Left colon (tissue), 2 donors: Measurements from ENCODE around the gene EPHA2. TPM values are rescaled to one million over a fixed set of nuclear protein-coding genes. Genes with fewer than 3 reads are reported as not detected.

Experiments used
- ATAC-seq: fragments of 200-7000 bp; cut with Tn5 transposase; one replicate; pipeline ENCODE4 v1.9.1; 2020; ENCODE audit warnings: mild to moderate bottlenecking, moderate library complexity
- DNase-seq, 2 donors: peaks; one replicate each; pipeline ENCODE4 v3.0.0-alpha.2; 2020
- intact Hi-C, 2 donors: fragments of 100-400 bp; cut with DNase I in 1 of 2; cut with micrococcal nuclease in 1 of 2; formaldehyde crosslinking; loops; one replicate each; pipeline versions ENCODE4 v1.11.2 to v1.14.0; 2022; cut with DNase I, micrococcal nuclease
- total RNA-seq, 2 donors: library from RNA; stranded (reverse); fragmentation: NEBNext Ultra II Directional; extraction: Animal tissue kit (Norgen Biotek cat#: 25700); gene quantifications; one replicate each; pipeline ENCODE4 v1.2.1, GENCODE V29; 2021
- donor health status: DM: no; HTN: no; CAD: no.
- donor health status: DM: yes; HTN: yes; CAD: no.

The EPHA2 gene
- total RNA-seq, 2 donors from 2014 or later, result 44.3 to 48.1 TPM

- no peak for ATAC-seq
- intact Hi-C loops, result no loop called here
- DNase-seq, result peak in 1 of 2 donors; percentile 36
These were observed 1.7 kb downstream of the EPHA2 start for GRCh38 chr1:16153999-16154673.

- intact Hi-C loops, result no loop called here
These were observed 2.5 kb downstream of the EPHA2 start for GRCh38 chr1:16153096-16153998.

GRCh38 chr1:16152481-16153087 lies 3.3 kb downstream of the EPHA2 start:
- intact Hi-C loops, result no loop called here
- DNase-seq, result peak; percentile 64 to 70
- peak; percentile 16 for ATAC-seq

More at GRCh38 chr1:16153096-16153998, 2.5 kb downstream of the EPHA2 start:
- no peak for DNase-seq
- ATAC-seq, result no peak

- intact Hi-C loops, result no loop called here
- no peak for ATAC-seq
- DNase-seq, result no peak
These were observed 3.9 kb downstream of the EPHA2 start for GRCh38 chr1:16151995-16152384.

- no peak for DNase-seq
- intact Hi-C loops, result no loop called here
- ATAC-seq, result no peak
These were observed 4.5 kb downstream of the EPHA2 start for GRCh38 chr1:16151196-16151994.

- DNase-seq, result no peak
- intact Hi-C loops, result no loop called here
- no peak for ATAC-seq
These were observed 5.4 kb downstream of the EPHA2 start for GRCh38 chr1:16150508-16150907.

GRCh38 chr1:16149702-16150488 lies 6.0 kb downstream of the EPHA2 start:
- ATAC-seq (no peak), DNase-seq (no peak)
- intact Hi-C loops, result no loop called here

GRCh38 chr1:16149146-16149545 lies 6.7 kb downstream of the EPHA2 start:
- intact Hi-C loops, result no loop called here
- ATAC-seq (no peak), DNase-seq (no peak)

- DNase-seq (no peak), ATAC-seq (no peak)
- intact Hi-C loops, result no loop called here
These were observed 7.4 kb downstream of the EPHA2 start for GRCh38 chr1:16148329-16149092.

- intact Hi-C loops, result no loop called here
- no peak for ATAC-seq
- DNase-seq, result no peak
These were observed 8.5 kb downstream of the EPHA2 start for GRCh38 chr1:16147156-16147926.

- DNase-seq (peak; percentile 47 to 55), ATAC-seq (no peak)
- intact Hi-C loops, result no loop called here
These were observed 9.4 kb downstream of the EPHA2 start for GRCh38 chr1:16146279-16147155.

- DNase-seq, result peak; percentile 53 to 67
- peak; percentile 8 for ATAC-seq
- intact Hi-C loops, result no loop called here
These were observed 10.1 kb downstream of the EPHA2 start for GRCh38 chr1:16145662-16146278.

- DNase-seq (peak; percentile 86), ATAC-seq (peak; percentile 63)
- intact Hi-C loops, result no loop called here
These were observed 10.7 kb downstream of the EPHA2 start for GRCh38 chr1:16145030-16145661.

GRCh38 chr1:16144325-16145029 lies 11.4 kb downstream of the EPHA2 start:
- ATAC-seq (peak; percentile 0), DNase-seq (no peak)
- intact Hi-C loops, result no loop called here
